Heart left ventricle (tissue), 13 donors: ENCODE measurements around the gene API5.

Experiments used
- POLR2A ChIP-seq, 2 donors: fragments of 450-650 bp; IDR thresholded peaks; one replicate each; pipeline ENCODE4 v1.6.1; 2017; ENCODE audit warnings: antibody characterized with exemption in 2 of 2, mild to moderate bottlenecking in 2 of 2, moderate library complexity in 2 of 2
- TF ChIP-seq, protein P1 (sequence below), 12 donors: fragments of 200-600 bp; sonication (generic) in 4 of 12; IDR thresholded peaks; one replicate each; pipeline versions ENCODE4 v1.5.0 to v1.8.0; 2018 to 2022; ENCODE audit warnings: antibody characterized with exemption in 12 of 12, mild to moderate bottlenecking in 5 of 12
- donor health status: ischemic (EF 13 %, LVEDD 7.1; RV severe dilation, severe dysfunction).
- donor health status: DM: no; HTN: yes; CAD: no.
- donor health status: DM: no; HTN: no; CAD: no.
- donor health status: ischemic (EF 25% LVEDD 6.9; RV normal size, moderate dysfunction).
- donor health status: ischemic (EF 25% LVEDD 5.7; RV mildly dilated, moderate dysfunction).
- donor health status: ischemic (EF 35%, LVEDD 5.7; RV mildly dilated, moderate dysfunction).
- donor health status: nonischemic (EF 11% LVEDD 7.7; RV severe dilation, severe dysfunction).
- donor health status: DM: yes; HTN: yes; CAD: no.
- donor health status: PGD.
- donor health status: ischemic (EF 29% LVEDD 5.4; RV normal size, mild dysfunction).
- donor health status: nonischemic (EF 23%, LVEDD 6.1; RV moderate dilation, normal function).

DNA sequence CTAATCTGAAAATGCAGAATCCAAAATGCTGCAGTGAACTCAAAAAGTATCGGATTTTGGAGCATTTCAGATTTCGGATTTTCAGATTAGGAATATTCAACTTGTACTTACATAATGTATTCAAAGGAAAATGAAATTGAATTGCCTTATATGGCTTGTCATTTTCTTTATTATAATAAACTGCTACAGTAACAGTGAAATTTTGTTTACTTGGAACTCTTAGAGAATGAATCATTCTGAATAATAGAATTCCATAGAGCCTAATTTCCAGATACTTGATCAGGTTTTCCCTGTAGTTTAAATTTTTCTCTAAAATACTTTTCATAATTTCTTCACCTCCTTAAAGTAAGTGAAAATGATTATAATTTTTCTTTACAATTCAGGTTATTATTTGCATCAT, 64.3 kb downstream of the API5 start:
- TF ChIP-seq, protein P1, sequence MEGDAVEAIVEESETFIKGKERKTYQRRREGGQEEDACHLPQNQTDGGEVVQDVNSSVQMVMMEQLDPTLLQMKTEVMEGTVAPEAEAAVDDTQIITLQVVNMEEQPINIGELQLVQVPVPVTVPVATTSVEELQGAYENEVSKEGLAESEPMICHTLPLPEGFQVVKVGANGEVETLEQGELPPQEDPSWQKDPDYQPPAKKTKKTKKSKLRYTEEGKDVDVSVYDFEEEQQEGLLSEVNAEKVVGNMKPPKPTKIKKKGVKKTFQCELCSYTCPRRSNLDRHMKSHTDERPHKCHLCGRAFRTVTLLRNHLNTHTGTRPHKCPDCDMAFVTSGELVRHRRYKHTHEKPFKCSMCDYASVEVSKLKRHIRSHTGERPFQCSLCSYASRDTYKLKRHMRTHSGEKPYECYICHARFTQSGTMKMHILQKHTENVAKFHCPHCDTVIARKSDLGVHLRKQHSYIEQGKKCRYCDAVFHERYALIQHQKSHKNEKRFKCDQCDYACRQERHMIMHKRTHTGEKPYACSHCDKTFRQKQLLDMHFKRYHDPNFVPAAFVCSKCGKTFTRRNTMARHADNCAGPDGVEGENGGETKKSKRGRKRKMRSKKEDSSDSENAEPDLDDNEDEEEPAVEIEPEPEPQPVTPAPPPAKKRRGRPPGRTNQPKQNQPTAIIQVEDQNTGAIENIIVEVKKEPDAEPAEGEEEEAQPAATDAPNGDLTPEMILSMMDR (IDR thresholded peaks at IDR 0.05): no peak
- TF ChIP-seq POLR2A (IDR thresholded peaks at IDR 0.05): no peak
